H1 (cell line): Measurements from ENCODE around the gene POU3F2. TPM values are rescaled to one million over a fixed set of nuclear protein-coding genes. Genes with fewer than 3 reads are reported as not detected.

Experiments
- POLR2A ChIP-seq, 2 experiments: IDR thresholded peaks; 1 replicate in 1 of 2; 2 replicates in 1 of 2; pipeline ENCODE4 v1.6.1; 2011; ENCODE audit warnings: low read depth in 2 of 2, low read length in 2 of 2, mild to moderate bottlenecking in 2 of 2; ENCODE audit errors: control extremely low read depth in 1 of 2
- RXRA ChIP-seq: IDR thresholded peaks from 2 replicates; pipeline ENCODE4 v1.6.1; 2011; ENCODE audit warnings: low read depth, mild to moderate bottlenecking, low read length, moderate library complexity; ENCODE audit not compliant: insufficient read depth
- polyA plus RNA-seq, 7 experiments: library from polyadenylated mRNA; depleted of rRNA in 3 of 7; stranded (reverse) in 5 of 7; unstranded in 2 of 7; fragments of >200 nt in 5 of 7; fragments of 200-250 nt in 2 of 7; gene quantifications; 1 replicate in 5 of 7; 2 replicates in 1 of 7; 4 replicates in 1 of 7; pipeline versions ENCODE4 v1.2.1 to v1.2.3, GENCODE V29; 2011 to 2013; ENCODE audit warnings: missing spikeins in 2 of 7, mixed read lengths in 2 of 7
- total RNA-seq: library from RNA; stranded (reverse); fragmentation: NEBNext Ultra II Directional; extraction: Animal tissue kit (Norgen Biotek cat#: 25700); gene quantifications from 2 replicates; pipeline ENCODE4 v1.2.1, GENCODE V29; 2021

Gene POU3F2
- total and polyA plus RNA-seq, 2 of the 8 experiments (the other 6 are each of a cell fraction or from before 2014, with no cell fraction given), result 0.09 to 0.35 TPM

- TF ChIP-seq RXRA (no peak), POLR2A (IDR thresholded peaks at IDR 0.05; ENCODE audit: control extremely low read depth in 1 of 2, low read depth in 2 of 2, low read length in 2 of 2) (no peak)
Observed at GRCh38 chr6:98864497-98864896, 30.1 kb downstream of the POU3F2 start (continued).
